HS-27A (cell line): ENCODE data around the gene FGGY.
"Not testable (repeated sequence)": the region's sequence is repeated elsewhere in the genome, so short reads cannot be mapped to it uniquely, and the experiment has no call there.

Experiments used
- DNase-seq: peaks from one replicate; pipeline ENCODE4 v3.0.0-alpha.2; 2012; ENCODE audit warnings: low read depth, missing footprints

The FGGY gene, protein sequence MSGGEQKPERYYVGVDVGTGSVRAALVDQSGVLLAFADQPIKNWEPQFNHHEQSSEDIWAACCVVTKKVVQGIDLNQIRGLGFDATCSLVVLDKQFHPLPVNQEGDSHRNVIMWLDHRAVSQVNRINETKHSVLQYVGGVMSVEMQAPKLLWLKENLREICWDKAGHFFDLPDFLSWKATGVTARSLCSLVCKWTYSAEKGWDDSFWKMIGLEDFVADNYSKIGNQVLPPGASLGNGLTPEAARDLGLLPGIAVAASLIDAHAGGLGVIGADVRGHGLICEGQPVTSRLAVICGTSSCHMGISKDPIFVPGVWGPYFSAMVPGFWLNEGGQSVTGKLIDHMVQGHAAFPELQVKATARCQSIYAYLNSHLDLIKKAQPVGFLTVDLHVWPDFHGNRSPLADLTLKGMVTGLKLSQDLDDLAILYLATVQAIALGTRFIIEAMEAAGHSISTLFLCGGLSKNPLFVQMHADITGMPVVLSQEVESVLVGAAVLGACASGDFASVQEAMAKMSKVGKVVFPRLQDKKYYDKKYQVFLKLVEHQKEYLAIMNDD

DNA sequence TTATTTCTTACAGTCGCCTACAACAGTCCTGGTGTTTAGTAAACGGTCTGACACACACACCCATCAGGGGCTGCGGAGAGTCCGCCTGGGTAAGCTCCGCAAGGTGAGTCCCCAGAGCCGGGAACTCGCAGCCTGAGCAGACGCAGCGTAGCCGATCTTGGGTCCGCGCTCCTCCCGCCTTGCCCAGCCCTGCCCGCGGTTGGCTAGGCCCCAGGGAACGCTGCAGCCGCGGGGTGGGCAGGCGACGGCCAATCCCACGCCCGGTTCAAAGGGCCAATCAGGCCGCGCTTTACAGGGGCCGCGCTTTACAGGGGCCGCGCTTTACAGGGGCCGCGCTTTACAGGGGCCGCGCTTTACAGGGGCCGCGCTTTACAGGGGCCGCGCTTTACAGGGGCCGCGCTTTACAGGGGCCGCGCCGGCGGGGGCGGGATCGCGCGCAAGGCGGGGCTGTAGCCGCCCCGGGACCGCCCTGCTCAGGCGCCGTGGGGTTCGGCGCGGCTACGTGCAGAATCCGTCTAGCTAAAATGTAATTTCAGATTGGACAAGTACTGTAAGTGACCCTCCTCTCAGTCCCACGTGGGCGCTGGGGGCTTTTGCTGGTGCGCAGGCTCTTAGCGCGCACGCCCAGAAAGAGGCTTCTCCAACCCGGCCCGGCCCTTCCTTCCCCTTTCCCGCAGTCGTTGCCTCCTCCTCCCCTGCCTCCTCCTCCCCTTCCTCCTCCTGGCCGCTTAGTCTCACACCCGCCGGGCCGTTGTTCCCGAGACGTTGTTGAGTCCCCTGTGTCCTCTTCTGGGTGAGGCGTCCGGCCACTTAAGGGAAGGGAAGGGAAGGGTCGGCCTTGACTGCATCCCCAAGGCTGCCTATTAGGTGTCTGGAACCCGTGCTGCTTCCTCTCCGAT lies at the start of gene FGGY:
FGGY (plus strand) TSS at position 737 of the 899 bp plus-strand sequence. CDS start 24,456 bp downstream, outside the sequence.
- DNase-seq: peak; percentile 98

DNA sequence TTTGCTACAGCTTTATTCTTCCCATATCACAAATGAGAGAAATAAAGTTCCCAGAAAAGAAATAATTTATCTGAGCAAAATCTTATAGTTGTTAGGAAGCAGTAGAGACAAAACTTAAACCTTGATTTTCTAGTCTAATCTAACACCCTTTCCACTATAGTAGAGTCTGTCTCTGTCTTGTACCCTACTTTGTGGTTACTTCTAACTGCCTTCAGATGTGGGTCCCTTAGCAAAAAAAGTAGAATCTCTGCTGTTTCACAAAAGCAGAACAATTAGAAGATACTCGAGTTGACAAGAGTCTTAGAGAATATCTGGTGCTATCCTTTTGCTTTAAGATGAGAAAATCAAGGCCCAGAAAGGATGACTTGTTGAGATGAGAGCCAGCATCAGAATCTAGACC lies 48.1 kb upstream of the FGGY start:
- DNase-seq: no peak

DNA sequence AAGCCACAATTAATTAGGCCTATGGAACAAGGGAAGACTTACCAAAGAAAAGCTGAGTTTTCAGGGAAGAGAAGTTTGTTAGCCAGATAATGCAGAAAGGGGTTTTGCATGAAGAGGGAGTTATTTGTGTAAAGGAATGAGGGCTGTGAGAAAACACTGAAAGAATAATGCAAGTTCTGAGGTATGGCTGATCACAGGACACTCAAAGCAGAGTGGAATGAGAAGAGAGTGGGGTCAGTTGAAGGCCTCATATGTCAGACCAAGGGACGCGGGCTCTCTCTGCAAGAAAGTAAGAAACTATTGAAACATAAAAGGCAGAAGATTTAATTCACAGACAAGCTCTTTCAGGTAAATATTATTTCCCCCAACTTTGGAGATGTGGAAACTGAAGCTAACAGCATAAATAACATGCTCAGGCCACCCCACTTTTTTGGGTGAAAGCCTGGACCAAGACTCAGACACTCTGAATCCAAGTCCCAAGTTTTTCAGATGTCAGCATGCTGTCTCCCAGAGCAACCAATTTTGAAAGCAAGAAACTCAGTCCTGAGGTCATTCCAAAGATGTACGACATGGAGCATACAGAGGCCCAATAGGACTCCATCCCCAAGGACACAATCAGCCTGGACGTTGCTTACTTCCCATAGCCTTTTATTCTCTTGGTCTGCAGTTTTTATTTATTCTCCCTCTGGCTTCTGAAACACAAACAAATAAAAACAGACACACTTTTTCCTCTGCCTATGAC lies 47.3 kb upstream of the FGGY start:
- DNase-seq: no peak

DNA sequence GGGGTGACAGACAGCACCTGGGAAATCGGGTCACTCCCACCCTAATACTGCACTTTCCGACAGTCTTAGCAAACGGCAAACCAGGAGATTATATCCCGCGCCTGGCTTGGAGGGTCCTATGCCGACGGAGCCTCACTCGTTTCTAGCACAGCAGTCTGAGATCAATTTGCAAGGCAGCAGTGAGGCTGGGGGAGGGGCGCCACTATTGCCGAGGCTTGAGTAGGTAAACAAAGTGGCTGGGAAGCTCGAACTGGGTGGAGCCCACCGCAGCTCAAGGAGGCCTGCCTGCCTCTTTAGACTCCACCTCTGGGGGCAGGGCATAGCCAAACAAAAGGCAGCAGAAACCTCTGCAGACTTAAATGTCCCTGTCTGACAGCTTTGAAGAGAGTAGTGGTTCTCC lies 45.8 kb upstream of the FGGY start:
- DNase-seq: not testable (repeated sequence)

DNA sequence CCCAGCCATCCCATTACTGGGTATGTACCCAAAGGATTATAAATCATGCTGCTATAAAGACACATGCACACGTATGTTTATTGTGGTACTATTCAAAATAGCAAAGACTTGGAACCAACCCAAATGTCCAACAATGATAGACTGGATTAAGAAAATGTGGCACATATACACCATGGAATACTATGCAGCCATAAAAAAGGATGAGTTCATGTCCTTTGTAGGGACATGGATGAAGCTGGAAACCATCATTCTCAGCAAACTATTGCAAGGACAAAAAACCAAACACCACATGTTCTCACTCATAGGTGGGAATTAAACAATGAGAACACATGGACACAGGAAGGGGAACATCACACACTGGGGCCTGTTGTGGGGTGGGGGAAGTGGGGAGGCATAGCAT lies 40.5 kb upstream of the FGGY start:
- DNase-seq: not testable (repeated sequence)

DNA sequence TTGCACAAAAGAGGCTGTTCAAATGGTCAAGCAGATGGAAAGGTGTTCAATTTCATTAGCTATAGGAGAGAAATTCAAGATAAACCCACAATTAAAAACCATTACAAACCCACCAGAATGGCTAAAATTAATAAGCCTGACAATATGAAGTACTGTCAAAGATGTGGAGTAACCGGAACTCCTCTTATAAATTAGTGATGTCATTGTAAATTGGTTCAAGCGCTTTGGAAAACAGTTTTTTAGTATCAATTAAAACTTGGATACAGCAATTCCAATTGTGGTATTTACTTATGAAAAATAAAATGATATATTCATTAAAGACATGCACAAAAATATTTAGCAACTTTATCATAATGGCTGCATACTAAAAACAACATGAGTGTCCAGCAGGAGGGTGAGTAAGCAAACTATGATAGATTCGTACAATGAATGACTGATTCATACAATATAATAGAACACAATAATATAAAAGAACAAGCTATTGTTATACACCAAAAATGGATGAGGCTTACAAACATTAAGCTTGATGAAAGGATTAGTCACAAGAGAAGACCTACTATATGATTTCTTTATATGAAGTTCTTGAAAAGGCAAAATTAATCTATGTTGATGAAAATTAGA lies 38.4 kb upstream of the FGGY start:
- no peak for DNase-seq

DNA sequence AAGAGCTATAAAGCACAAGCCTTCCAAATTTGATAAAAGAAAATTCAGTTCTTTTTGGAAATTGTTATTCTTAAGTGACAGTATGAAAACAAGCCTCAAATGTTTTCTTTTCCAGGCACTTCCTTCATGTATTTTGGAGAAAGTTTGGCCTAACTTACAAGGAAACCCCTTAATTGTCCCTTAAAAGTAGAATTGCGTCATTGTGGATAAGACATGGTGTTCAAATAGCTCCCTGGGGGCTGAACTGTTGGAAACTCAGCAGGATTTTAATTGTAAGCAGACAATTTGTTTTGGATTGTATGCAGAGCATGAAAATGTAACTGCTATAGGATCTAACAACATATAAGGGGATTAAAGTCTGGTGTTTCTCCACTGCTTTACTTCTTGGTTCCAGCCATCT lies 35.4 kb upstream of the FGGY start:
- DNase-seq: no peak

DNA sequence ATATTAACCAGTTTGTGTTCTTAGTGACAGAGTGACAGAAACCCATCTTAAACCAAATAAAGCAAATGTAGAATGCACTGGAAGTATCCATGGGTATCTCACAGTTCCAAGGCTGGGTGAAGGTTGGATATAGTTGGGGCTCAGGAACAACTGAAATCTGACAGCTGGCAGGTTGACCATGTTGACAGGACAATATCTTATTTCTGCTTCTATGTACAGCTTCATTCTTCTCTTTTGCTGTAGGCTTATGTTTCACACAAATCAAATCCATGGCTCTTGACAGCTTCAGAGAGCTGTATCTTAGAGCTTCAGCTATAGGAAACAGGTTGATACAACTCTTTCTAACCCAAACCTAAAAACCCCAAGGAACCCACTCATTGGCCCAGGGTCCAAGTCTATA lies 34.3 kb upstream of the FGGY start:
- DNase-seq: no peak

DNA sequence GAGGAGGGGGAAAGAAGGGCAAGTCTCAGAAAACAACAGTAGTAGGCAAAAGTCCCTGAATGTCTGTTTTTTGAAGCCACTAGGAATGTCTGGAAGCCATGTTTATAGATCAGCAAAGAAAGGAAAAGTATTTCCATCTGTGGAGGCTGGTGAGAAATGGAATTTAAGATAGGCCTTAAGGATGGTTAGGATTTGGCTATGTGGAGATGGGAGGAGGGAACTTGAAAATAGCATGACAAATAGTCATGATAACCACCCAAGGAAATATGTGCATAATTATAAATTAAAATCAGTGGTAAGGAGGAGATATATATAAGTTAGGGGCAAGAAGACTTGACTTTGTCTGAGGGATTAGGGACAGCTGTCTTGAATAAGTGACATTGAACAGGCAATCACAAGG lies 33.8 kb upstream of the FGGY start:
- no peak for DNase-seq

DNA sequence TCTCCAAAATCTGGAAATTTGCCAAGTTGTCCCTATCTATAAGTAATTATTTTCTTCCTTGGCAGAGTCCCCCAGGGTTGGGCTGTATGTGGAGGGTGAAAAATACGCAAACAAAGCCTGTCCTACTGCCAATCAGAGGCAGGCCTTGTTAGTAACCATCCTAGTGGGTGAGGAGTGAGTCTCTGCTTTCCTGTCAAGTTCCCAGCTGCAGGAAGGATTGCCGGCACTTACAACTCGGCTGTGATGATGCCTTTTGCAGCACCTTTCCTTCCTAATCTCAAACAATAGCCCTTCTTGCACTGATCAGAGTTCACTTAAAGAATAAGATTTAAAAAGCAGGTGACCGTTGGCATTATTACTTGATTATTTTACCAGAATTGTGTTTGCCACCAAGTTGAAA lies 31.3 kb upstream of the FGGY start:
- no peak for DNase-seq

DNA sequence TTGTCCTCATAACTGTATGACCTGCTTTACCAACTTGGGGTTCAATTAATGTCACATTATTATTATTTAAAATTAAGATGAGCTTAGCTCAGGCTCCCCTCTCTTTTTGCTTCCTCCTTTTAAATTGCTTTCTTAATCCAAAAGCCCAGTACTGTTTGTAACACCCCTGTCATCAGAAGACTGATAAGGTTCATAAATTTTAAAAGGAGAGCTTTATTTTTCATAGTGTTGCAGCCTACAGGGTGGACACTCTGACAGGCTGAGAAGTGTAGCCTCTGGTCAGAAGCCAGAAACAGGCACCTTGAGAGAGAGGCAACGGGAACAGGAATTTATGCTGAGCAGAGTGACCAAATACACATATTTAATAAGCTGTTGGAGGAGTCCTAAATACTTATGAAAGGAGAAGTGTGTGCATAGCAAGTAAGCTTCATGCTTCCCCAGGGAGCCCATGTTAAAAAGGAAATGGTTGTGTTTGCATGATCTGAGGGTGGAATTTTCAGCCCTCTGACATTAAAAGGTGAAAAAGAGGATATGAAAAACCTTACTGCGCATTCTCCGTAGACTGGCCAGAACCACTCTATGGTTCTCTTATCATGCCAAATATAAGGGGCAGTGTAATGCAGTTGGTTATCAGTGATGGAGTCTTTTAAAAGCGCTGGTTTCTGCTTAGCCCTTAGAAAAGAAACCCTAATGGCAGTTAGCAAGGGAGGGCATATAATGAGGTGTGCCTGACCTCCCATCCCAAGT lies 30.5 kb upstream of the FGGY start:
- no peak for DNase-seq

DNA sequence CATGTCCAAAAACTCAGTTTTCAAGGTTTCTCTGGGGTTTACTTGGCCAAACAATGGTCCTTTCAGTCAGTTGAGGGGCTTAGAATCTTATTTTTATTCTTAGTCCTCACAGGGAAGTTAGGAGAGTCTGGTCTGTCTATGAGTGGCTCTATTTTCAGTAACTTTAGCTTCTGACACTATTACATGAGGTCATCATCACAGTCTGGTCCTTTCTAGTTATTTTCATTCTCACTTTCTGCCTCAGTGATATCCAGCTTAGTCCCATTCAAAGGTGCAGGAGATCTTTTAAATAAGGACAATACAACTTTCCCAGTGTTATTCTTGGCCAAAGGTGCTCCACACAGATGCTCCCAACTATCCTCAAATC lies 30.0 kb upstream of the FGGY start:
- no peak for DNase-seq

DNA sequence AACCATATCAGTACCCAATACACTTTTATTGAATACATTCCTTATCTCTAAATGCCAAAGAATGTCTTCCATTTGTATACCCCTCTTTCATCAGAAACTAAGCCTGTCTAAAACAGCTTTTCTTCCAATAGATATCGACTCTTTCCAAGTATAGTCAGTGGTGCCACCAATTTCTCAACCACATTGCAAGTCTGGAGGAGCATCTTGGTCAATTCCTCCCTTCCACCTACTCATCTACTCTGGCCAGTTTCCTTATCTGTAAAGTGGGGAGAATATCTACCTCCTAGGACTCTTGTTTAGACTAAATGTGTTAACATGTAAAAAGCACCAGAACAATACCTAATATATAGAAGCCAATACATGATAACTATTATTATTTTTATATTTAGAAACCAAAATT lies 28.5 kb upstream of the FGGY start:
- DNase-seq: no peak

DNA sequence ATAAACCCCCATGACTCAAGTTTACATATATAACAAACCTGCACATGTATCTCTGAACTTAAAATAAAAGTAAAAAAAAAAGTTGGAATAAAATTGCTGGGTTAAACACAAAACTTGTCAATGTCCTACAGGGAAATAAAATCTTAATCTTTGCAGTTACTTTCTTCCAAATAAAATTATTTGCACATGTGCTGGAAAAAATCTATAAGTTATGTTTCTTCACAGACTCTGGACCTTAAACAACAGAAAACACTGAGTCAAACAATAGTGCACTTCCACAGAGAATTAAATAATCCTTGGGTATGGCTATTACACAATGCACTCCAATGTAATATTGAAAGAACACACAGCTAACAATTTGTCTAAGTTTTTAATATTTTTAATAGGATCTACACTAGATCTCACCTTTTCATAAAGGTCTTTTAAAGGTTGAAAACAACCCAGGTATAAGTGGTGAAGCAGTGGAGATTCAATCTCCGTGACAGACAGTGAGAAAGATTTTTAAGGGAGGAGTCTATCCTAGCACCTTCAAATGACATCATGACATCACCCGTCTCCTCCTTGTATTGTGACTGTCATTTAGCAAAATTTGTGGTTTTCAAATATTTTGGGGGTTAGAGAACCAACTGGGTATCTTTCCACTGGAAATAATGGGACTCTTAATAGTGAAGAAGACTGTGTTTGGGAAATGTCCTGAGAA lies 25.2 kb upstream of the FGGY start:
- DNase-seq: no peak

DNA sequence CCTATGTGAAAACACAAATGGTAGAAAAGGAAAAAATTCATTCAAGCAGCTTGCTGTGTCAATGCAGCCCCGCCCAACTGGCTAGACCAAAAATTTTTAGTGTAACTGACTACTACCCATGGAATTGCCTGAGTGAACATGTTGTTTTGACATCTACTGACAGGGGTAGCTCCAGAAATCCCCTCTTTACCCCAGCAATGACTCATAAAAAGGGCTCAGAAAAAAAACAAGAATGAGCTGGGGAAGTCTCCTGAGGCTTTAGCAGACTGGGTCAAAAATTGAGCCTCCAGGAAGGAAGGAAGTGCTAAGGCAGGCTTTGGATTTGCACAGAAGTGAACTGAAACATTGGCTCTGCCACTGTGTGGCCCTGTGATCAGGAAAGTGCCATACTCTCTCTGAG lies 24.4 kb upstream of the FGGY start:
- DNase-seq: peak; percentile 65

DNA sequence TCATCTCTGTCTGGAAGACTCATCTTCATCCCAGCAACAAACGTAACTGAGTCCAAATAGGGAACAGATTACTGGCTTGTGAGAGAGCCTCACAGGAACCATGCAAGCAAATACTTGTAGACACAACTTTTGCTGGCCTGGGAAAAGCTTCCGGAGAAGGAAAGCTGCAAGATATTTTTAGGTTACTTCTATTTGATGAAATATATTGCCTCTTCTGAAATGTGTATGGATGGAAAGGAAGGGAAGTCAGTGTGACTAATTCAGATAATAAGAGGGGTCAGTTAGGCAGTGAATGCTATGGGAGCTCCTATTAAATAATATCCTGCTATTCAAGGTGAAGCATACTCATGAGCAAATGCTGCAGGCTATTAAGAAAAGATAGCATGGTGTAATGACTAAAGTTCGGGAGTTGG lies 20.4 kb upstream of the FGGY start:
- no peak for DNase-seq

DNA sequence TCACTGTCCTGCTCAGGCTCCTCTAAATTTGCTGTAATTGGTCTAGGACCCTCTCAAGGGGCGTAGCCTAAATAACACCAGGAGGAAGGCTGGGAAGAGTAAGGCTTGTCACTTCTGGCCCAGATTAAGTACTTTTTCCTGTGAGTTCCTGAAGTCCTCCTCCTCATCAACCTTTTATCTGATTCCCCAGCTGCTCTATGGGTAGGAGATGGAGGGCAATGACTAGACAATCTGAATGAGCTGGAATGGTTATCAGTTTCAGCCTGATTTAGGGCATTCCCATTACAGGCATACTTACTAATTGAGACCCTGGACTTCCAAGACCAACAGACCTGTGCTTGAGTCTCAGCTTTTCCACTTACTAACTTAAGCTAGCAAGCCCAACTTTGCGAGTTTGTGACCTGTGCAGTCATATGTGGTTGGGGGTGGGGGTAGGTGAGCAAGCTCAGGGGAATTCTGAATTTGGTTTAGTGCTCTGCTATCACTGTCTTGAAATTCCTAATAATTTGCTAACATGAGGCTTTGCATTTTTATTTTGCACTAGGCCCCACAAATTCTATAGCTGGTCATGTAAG lies 18.0 kb upstream of the FGGY start:
- DNase-seq: no peak

DNA sequence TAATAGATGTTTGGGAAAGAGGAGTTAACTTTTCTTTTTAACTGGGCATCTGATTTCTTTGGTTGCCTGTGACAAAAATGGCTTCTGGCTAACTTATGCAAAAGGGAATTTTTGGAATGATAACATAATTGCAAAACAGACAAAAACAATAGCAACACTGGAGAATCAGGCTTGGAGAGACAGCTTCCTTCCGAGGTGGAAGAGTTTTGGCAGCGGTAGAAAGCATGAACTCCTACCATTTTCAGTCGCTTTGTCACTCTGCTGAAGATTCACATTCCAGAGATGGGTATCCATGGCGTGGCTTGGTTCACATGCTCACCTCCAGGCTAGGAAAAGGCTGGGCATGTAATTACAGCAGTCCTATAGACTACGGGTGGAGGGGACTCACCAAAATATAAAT lies 17.2 kb upstream of the FGGY start:
- no peak for DNase-seq

DNA sequence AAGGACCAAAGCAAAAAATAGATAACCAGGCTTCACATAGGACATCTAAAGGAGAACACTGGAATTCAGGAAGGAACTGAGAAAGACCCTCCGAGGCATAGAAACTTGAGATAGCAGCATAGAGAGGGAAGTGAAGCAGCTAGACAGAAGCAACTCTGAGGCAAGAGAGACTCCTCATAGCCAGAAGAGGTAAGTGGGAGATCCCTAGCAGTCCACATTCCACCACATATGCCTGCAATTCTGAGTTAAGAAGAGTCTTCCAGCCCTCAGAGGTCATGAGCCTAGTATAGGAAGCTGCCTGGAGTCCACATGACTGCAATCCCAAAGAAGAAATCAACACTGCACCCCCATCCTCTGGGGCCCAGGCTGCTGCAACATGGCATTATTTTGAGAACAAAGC lies 13.9 kb upstream of the FGGY start:
- DNase-seq: no peak

DNA sequence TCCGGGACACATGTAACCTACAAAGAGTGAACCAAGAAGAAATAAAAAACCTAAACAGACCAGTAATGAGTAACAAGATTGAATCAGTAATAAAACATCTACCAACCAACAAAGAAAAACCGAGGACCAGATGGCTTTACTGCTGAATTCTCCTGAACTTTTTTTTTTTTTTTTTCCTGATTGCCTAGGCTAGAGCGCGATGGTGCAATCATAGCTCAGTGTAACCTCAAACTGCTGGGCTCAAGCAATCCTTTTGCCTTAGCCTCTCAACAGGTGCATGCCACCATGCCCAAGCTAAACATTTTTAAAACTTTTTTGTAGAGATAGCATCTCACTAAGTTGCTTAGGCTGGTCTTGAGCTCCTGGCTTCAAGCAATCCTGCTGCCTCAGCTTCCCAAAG lies 11.2 kb upstream of the FGGY start:
- DNase-seq: no peak
